Measurements from ENCODE around the gene BCKDHB. TPM values are rescaled to one million over a fixed set of nuclear protein-coding genes. Genes with fewer than 3 reads are reported as not detected.

The BCKDHB gene
- polyA plus RNA-seq, 1 of the 3 experiments (the other 2 are of a cell fraction): 19.9 TPM

DNA sequence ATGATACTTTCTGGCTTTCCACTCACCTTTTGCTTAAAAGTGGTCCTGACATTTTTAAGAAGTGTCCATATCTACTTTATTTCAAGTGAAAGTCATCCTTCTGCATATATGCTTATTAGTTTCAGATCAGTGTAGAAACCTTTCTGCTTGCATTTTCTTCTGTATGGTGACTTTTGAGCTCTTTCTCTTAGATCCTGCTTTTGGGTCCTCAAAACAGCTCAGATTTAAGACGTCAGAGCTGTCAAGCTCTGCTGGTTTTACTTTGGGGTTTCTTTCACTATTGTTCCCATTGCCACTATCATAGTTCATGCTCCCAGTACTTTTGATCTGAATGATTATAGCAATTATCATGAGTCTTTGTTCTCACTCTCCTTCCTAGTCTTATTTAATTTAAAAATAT lies 41.7 kb downstream of the BCKDHB start:
- 76% methylated on average over 1 of the region's 1 CpG for whole genome bisulfite sequencing (ENCODE audit: low lambda C conversion rate)
- no peak overlapping the region for H3K4me3 ChIP-seq (ENCODE audit: low read depth in 2 of 2, low read length in 1 of 2)
- no peak overlapping the region for H2AFZ ChIP-seq (ENCODE audit: low read depth)
- no peaks in the 10 kb centered on the region for H3K27me3 ChIP-seq (ENCODE audit: insufficient read depth)
- DNase-seq: no peak
- H3F3A ChIP-seq (replicated peaks; ENCODE audit: insufficient read depth): peaks cover 18% of the 10 kb centered on the region
- no peaks in the 10 kb centered on the region for H3K79me2 ChIP-seq (ENCODE audit: insufficient read depth)
- H3K4me2 ChIP-seq: no peak overlapping the region
- H3K9me3 ChIP-seq: no peaks in the 10 kb centered on the region
- no peak overlapping the region for H3K9ac ChIP-seq
- peaks cover 5 to 7% of the 10 kb centered on the region in 2 experiments for H3K36me3 ChIP-seq (replicated peaks in 1 of 2; ENCODE audit: control insufficient read depth in 1 of 2, insufficient read depth in 2 of 2, low read length in 1 of 2)
- no peak for TF ChIP-seq GABPA (IDR thresholded peaks at IDR 0.05; ENCODE audit: low read depth)
- no peak for TF ChIP-seq YY1 (IDR thresholded peaks at IDR 0.05; ENCODE audit: low read depth)
- TF ChIP-seq FOXJ3 (CRISPR knock-in tag; IDR thresholded peaks at IDR 0.05): no peak
- no peak for TF ChIP-seq SIN3A (IDR thresholded peaks at IDR 0.05; ENCODE audit: borderline replicate concordance, low read depth, low read length)
- TF ChIP-seq, protein P1, sequence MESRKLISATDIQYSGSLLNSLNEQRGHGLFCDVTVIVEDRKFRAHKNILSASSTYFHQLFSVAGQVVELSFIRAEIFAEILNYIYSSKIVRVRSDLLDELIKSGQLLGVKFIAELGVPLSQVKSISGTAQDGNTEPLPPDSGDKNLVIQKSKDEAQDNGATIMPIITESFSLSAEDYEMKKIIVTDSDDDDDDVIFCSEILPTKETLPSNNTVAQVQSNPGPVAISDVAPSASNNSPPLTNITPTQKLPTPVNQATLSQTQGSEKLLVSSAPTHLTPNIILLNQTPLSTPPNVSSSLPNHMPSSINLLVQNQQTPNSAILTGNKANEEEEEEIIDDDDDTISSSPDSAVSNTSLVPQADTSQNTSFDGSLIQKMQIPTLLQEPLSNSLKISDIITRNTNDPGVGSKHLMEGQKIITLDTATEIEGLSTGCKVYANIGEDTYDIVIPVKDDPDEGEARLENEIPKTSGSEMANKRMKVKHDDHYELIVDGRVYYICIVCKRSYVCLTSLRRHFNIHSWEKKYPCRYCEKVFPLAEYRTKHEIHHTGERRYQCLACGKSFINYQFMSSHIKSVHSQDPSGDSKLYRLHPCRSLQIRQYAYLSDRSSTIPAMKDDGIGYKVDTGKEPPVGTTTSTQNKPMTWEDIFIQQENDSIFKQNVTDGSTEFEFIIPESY (IDR thresholded peaks at IDR 0.05; ENCODE audit: borderline replicate concordance, low read depth): no peak
- no peak for TF ChIP-seq RAD21 (IDR thresholded peaks at IDR 0.05; ENCODE audit: low read length)
- TF ChIP-seq ELF1 (IDR thresholded peaks at IDR 0.05): no peak
- TF ChIP-seq JUND (IDR thresholded peaks at IDR 0.05): no peak
- H3K4me1 ChIP-seq (ENCODE audit: control insufficient read depth in 1 of 2, insufficient read depth in 2 of 2, low read depth in 1 of 2, low read length in 1 of 2): peaks cover 0 to 17% of the 10 kb centered on the region in 2 experiments; a peak in 3 of 4 replicates
- no peaks in the 10 kb centered on the region for H4K20me1 ChIP-seq (ENCODE audit: insufficient read depth)
- CTCF ChIA-PET: no interaction called here
- POLR2A ChIA-PET: no interaction called here
- H3K9me2 ChIP-seq: no peaks in the 10 kb centered on the region
- no peak overlapping the region for H3K27ac ChIP-seq (ENCODE audit: low read depth in 2 of 2, low read length in 1 of 2)

DNA sequence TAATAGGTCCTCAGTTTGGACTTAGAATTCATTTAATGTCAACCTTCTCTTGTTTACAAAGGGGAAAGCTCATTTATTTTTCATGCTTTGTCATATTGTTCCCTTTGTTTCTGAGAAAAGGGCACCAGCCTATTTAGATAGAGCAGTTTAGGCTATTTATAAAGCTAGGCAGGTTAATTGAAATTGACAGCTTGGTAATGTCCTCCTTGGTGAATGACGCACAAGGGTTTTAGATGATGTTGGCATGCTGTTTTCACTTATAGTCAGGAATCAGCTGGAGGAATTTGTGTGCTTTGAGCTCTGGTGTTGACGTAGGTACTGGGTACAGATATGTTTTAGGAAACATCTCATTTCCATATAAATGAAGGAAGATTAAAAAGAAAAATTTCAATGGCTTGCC lies 45.2 kb downstream of the BCKDHB start:
- Histone ChIP-seq H3K9me2 (no peaks in the 10 kb centered on the region), H3K27me3 (ENCODE audit: insufficient read depth) (no peaks in the 10 kb centered on the region), H3K4me3 (ENCODE audit: low read depth in 2 of 2, low read length in 1 of 2) (no peak overlapping the region), H3K9ac (no peak overlapping the region), H3K79me2 (ENCODE audit: insufficient read depth) (no peaks in the 10 kb centered on the region), H4K20me1 (ENCODE audit: insufficient read depth) (no peaks in the 10 kb centered on the region), H2AFZ (ENCODE audit: low read depth) (no peak overlapping the region), H3F3A (replicated peaks; ENCODE audit: insufficient read depth) (peaks cover 4% of the 10 kb centered on the region), H3K4me1 (ENCODE audit: control insufficient read depth in 1 of 2, insufficient read depth in 2 of 2, low read depth in 1 of 2, low read length in 1 of 2) (peaks cover 0 to 2% of the 10 kb centered on the region in 2 experiments; a peak in 1 of 4 replicates), H3K4me2 (no peak overlapping the region), H3K9me3 (no peaks in the 10 kb centered on the region), H3K36me3 (replicated peaks in 1 of 2; ENCODE audit: control insufficient read depth in 1 of 2, insufficient read depth in 2 of 2, low read length in 1 of 2) (peaks cover 5 to 7% of the 10 kb centered on the region in 2 experiments), H3K27ac (ENCODE audit: low read depth in 2 of 2, low read length in 1 of 2) (no peak overlapping the region)
- POLR2A ChIA-PET: no interaction called here
- 94% methylated on average over 2 of the region's 2 CpGs for WGBS (ENCODE audit: low lambda C conversion rate)
- CTCF ChIA-PET: interaction anchor here (1.4 to 2.5 kb wide), 2 partner anchors 18 to 19 kb away, joined by 4 to 6 read pairs; no protein-coding TSS in a partner anchor
- TF ChIP-seq MXI1 (IDR thresholded peaks at IDR 0.05; ENCODE audit: low read depth, low read length): no peak
- TF ChIP-seq, protein P2, sequence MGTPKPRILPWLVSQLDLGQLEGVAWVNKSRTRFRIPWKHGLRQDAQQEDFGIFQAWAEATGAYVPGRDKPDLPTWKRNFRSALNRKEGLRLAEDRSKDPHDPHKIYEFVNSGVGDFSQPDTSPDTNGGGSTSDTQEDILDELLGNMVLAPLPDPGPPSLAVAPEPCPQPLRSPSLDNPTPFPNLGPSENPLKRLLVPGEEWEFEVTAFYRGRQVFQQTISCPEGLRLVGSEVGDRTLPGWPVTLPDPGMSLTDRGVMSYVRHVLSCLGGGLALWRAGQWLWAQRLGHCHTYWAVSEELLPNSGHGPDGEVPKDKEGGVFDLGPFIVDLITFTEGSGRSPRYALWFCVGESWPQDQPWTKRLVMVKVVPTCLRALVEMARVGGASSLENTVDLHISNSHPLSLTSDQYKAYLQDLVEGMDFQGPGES (IDR thresholded peaks at IDR 0.05; ENCODE audit: low read depth, low read length): no peak
- no peak for TF ChIP-seq GABPA (IDR thresholded peaks at IDR 0.05; ENCODE audit: low read depth)
- no peak for TF ChIP-seq GATA2 (CRISPR knock-in tag; IDR thresholded peaks at IDR 0.05)
- TF ChIP-seq, protein P3, sequence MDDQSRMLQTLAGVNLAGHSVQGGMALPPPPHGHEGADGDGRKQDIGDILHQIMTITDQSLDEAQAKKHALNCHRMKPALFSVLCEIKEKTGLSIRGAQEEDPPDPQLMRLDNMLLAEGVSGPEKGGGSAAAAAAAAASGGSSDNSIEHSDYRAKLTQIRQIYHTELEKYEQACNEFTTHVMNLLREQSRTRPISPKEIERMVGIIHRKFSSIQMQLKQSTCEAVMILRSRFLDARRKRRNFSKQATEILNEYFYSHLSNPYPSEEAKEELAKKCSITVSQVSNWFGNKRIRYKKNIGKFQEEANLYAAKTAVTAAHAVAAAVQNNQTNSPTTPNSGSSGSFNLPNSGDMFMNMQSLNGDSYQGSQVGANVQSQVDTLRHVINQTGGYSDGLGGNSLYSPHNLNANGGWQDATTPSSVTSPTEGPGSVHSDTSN (IDR thresholded peaks at IDR 0.05): no peak
- no peak for TF ChIP-seq POLR2AphosphoS5 (IDR thresholded peaks at IDR 0.05; ENCODE audit: low read depth, low read length)
- TF ChIP-seq ELF1 (IDR thresholded peaks at IDR 0.05): no peak
- TF ChIP-seq, protein P4, sequence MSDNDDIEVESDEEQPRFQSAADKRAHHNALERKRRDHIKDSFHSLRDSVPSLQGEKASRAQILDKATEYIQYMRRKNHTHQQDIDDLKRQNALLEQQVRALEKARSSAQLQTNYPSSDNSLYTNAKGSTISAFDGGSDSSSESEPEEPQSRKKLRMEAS (IDR thresholded peaks at IDR 0.05; ENCODE audit: low read depth): no peak
- TF ChIP-seq NRF1 (IDR thresholded peaks at IDR 0.05; ENCODE audit: low read depth, low read length): no peak
- no peak for TF ChIP-seq EP300 (IDR thresholded peaks at IDR 0.05; ENCODE audit: borderline replicate concordance in 1 of 2, low read depth in 1 of 2, low read length in 1 of 2)
- TF ChIP-seq RXRA (IDR thresholded peaks at IDR 0.05; ENCODE audit: borderline replicate concordance, low read depth): no peak
- no peak for TF ChIP-seq FOXJ3 (CRISPR knock-in tag; IDR thresholded peaks at IDR 0.05)
- TF ChIP-seq, protein P5, sequence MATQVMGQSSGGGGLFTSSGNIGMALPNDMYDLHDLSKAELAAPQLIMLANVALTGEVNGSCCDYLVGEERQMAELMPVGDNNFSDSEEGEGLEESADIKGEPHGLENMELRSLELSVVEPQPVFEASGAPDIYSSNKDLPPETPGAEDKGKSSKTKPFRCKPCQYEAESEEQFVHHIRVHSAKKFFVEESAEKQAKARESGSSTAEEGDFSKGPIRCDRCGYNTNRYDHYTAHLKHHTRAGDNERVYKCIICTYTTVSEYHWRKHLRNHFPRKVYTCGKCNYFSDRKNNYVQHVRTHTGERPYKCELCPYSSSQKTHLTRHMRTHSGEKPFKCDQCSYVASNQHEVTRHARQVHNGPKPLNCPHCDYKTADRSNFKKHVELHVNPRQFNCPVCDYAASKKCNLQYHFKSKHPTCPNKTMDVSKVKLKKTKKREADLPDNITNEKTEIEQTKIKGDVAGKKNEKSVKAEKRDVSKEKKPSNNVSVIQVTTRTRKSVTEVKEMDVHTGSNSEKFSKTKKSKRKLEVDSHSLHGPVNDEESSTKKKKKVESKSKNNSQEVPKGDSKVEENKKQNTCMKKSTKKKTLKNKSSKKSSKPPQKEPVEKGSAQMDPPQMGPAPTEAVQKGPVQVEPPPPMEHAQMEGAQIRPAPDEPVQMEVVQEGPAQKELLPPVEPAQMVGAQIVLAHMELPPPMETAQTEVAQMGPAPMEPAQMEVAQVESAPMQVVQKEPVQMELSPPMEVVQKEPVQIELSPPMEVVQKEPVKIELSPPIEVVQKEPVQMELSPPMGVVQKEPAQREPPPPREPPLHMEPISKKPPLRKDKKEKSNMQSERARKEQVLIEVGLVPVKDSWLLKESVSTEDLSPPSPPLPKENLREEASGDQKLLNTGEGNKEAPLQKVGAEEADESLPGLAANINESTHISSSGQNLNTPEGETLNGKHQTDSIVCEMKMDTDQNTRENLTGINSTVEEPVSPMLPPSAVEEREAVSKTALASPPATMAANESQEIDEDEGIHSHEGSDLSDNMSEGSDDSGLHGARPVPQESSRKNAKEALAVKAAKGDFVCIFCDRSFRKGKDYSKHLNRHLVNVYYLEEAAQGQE (IDR thresholded peaks at IDR 0.05; ENCODE audit: low read depth, low read length): no peak
- no peak for TF ChIP-seq EZH2phosphoT487 (IDR thresholded peaks at IDR 0.05; ENCODE audit: borderline replicate concordance, low read depth)
- no peak for DNase-seq

Measured in SK-N-SH (cell line).